ENCODE measurements around the gene LY86. TPM values are rescaled to one million over a fixed set of nuclear protein-coding genes. Genes with fewer than 3 reads are reported as not detected.

The LY86 gene
- total RNA-seq, 6 donors from 2014 or later = 2.1 to 21.9 (median 9.5) TPM

GRCh38 chr6:6654599-6655575, 66.4 kb downstream of the LY86 start:
- no peaks in the 10 kb centered on the region for H3K9me3 ChIP-seq
- H3K4me1 ChIP-seq = peaks cover 38 to 47% (median 42%) of the 10 kb centered on the region in 4 donors
- peak overlapping the region; percentile 44 to 79 (median 70) for H3K27ac ChIP-seq
- DNase-seq (peak in 1 of 2 donors; percentile 46), ATAC-seq (ENCODE audit: low FRiP score in 2 of 2) (peak; percentile 39 to 51)
- TF ChIP-seq EP300 (IDR thresholded peaks at IDR 0.05) (peak in 2 of 4 donors; percentile 70 to 78), POLR2A (IDR thresholded peaks at IDR 0.05) (no peak), POLR2AphosphoS5 (IDR thresholded peaks at IDR 0.05) (peak; percentile 66 to 76), CTCF (IDR thresholded peaks at IDR 0.05) (no peak)
- no peaks in the 10 kb centered on the region for H3K27me3 ChIP-seq
- H3K36me3 ChIP-seq = no peaks in the 10 kb centered on the region
- WGBS, 2 donors = 57 to 61% methylated on average over 14 to 16 of the region's 16 CpGs
- no peak overlapping the region for H3K4me3 ChIP-seq

GRCh38 chr6:6655805-6656251, 67.3 kb downstream of the LY86 start:
- Histone ChIP-seq H3K36me3 (no peaks in the 10 kb centered on the region), H3K27ac (peak overlapping the region; percentile 44 to 79 (median 60)), H3K27me3 (no peaks in the 10 kb centered on the region), H3K4me3 (no peak overlapping the region), H3K9me3 (no peaks in the 10 kb centered on the region), H3K4me1 (peaks cover 47 to 56% (median 51%) of the 10 kb centered on the region in 4 donors)
- ATAC-seq (ENCODE audit: low FRiP score in 2 of 2) (no peak), DNase-seq (no peak)
- 77 to 82% methylated on average over 9 of the region's 9 CpGs for WGBS, 2 donors
- TF ChIP-seq CTCF (IDR thresholded peaks at IDR 0.05) = no peak
- no peak for TF ChIP-seq EP300 (IDR thresholded peaks at IDR 0.05)
- no peak for TF ChIP-seq POLR2A (IDR thresholded peaks at IDR 0.05)
- TF ChIP-seq POLR2AphosphoS5 (IDR thresholded peaks at IDR 0.05) = no peak

DNA sequence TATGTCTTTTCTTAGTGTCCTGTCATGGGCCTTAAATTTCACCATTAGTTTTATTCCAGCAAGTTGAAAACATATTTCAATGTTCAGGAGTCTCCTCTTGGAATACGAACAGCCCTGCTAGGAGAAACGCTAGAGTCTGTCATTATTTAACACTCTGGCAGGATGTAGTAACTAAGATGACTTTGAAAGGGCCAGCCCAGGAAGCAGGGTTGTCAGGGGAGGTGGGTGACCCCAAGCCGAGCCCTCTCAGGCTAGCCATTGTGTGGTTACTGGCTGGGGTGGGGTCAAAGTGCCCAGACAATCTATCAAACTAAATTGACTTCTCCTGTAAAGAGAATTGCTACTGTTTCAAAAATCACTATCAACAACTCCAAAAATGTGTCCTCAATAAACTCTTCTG, 67.8 kb downstream of the LY86 start:
- DNase-seq (no peak), ATAC-seq (ENCODE audit: low FRiP score in 2 of 2) (no peak)
- WGBS, 2 donors = 41 to 44% methylated on average over 3 of the region's 3 CpGs
- no peaks in the 10 kb centered on the region for H3K27me3 ChIP-seq
- no peak overlapping the region for H3K4me3 ChIP-seq
- H3K27ac ChIP-seq = peak overlapping the region in 3 of 4 donors; percentile 46 to 79 (median 73)
- H3K4me1 ChIP-seq = peaks cover 52 to 59% (median 54%) of the 10 kb centered on the region in 4 donors
- no peaks in the 10 kb centered on the region for H3K36me3 ChIP-seq
- TF ChIP-seq EP300 (IDR thresholded peaks at IDR 0.05) (no peak), POLR2AphosphoS5 (IDR thresholded peaks at IDR 0.05) (peak in 1 of 2 donors; percentile 36), POLR2A (IDR thresholded peaks at IDR 0.05) (no peak), CTCF (IDR thresholded peaks at IDR 0.05) (no peak)
- no peaks in the 10 kb centered on the region for H3K9me3 ChIP-seq

GRCh38 chr6:6657085-6657819, 68.7 kb downstream of the LY86 start:
- Histone ChIP-seq H3K9me3 (no peaks in the 10 kb centered on the region), H3K27ac (peak overlapping the region in 2 of 4 donors; percentile 73 to 79), H3K27me3 (no peaks in the 10 kb centered on the region), H3K36me3 (no peaks in the 10 kb centered on the region), H3K4me3 (no peak overlapping the region), H3K4me1 (peaks cover 60 to 69% (median 62%) of the 10 kb centered on the region in 4 donors)
- TF ChIP-seq EP300 (IDR thresholded peaks at IDR 0.05) (no peak), POLR2A (IDR thresholded peaks at IDR 0.05) (no peak), POLR2AphosphoS5 (IDR thresholded peaks at IDR 0.05) (no peak), CTCF (IDR thresholded peaks at IDR 0.05) (no peak)
- ATAC-seq (ENCODE audit: low FRiP score in 2 of 2) = no peak
- no peak for DNase-seq
- WGBS, 2 donors = 85 to 96% methylated on average over 8 of the region's 8 CpGs

Data from upper lobe of left lung (tissue), 6 donors.